Aorta (tissue), 5 donors: Measurements from ENCODE around the gene AGAP1. TPM values are rescaled to one million over a fixed set of nuclear protein-coding genes. Genes with fewer than 3 reads are reported as not detected.

ENCODE experiments used
- ATAC-seq: fragments of 200-7000 bp; cut with Tn5 transposase; one replicate; pipeline ENCODE4 v1.9.1; 2022; ENCODE audit warnings: moderate library complexity; ENCODE audit not compliant: low FRiP score
- DNase-seq, 2 donors: peaks; one replicate each; pipeline ENCODE4 v3.0.0-alpha.2; 2020
- H3K27ac ChIP-seq, 2 donors: one replicate each; pipeline ENCODE4 v1.5.1; 2013; ENCODE audit warnings: low read length in 2 of 2, mild to moderate bottlenecking in 2 of 2, moderate library complexity in 2 of 2, control low read depth in 1 of 2, inconsistent platforms in 1 of 2, low read depth in 1 of 2
- H3K27me3 ChIP-seq, 2 donors: one replicate each; pipeline ENCODE4 v1.6.1; 2013; ENCODE audit warnings: control low read depth in 1 of 2, low read length in 1 of 2, mild to moderate bottlenecking in 1 of 2, moderate library complexity in 1 of 2; ENCODE audit not compliant: insufficient read depth in 2 of 2, control insufficient read depth in 1 of 2
- H3K36me3 ChIP-seq, 2 donors: one replicate each; pipeline ENCODE4 v1.6.1; 2013; ENCODE audit warnings: control low read depth in 1 of 2, low read length in 1 of 2, mild to moderate bottlenecking in 1 of 2; ENCODE audit not compliant: insufficient read depth in 2 of 2, control insufficient read depth in 1 of 2
- H3K4me1 ChIP-seq, 2 donors: one replicate each; pipeline ENCODE4 v1.6.1; 2013; ENCODE audit warnings: low read length in 2 of 2, control low read depth in 1 of 2, mild to moderate bottlenecking in 1 of 2, moderate library complexity in 1 of 2; ENCODE audit not compliant: insufficient read depth in 2 of 2, control insufficient read depth in 1 of 2
- H3K4me3 ChIP-seq, 2 donors: one replicate each; pipeline ENCODE4 v1.5.1; 2013; ENCODE audit warnings: low read length in 2 of 2, control low read depth in 1 of 2, mild to moderate bottlenecking in 1 of 2
- H3K9me3 ChIP-seq: one replicate; pipeline ENCODE4 v1.6.1; 2013; ENCODE audit warnings: mild to moderate bottlenecking, low read length; ENCODE audit not compliant: control insufficient read depth
- WGBS, 2 donors: extraction: QIAGEN DNeasy Blood & Tissue Kit; methylation state at CpG; one replicate each; pipeline ENCODE4 v1.1.7; 2013; 5-methylcytosine and 5-hydroxymethylcytosine counted together
- intact Hi-C, 2 donors: fragments of 100-400 bp; cut with DNase I; formaldehyde crosslinking; loops; one replicate each; pipeline versions ENCODE4 v1.14.2 to v1.15.0; 2022
- polyA plus RNA-seq, 2 donors: library from polyadenylated mRNA; stranded (reverse); fragments of 200-250 nt; gene quantifications; one replicate each; pipeline ENCODE4 v1.2.3, GENCODE V29; 2013
- total RNA-seq, 2 donors: library from RNA; stranded (reverse); fragmentation: NEBNext Ultra II Directional; extraction: Animal tissue kit (Norgen Biotek cat#: 25700); gene quantifications; one replicate each; pipeline ENCODE4 v1.2.1, GENCODE V29; 2021
- donor health status: healthy with polysubstance abuse.
- donor health status: Bipolar disorder and iron deficiency.
- donor health status: DM: no; HTN: no; CAD: no.
- donor health status: DM: no; HTN: no; CAD: no.
- donor health status: DM: yes; HTN: yes; CAD: no.

The AGAP1 gene
- total and polyA plus RNA-seq, 4 donors, result 3.0 to 32.7 (median 12.7) TPM

DNA sequence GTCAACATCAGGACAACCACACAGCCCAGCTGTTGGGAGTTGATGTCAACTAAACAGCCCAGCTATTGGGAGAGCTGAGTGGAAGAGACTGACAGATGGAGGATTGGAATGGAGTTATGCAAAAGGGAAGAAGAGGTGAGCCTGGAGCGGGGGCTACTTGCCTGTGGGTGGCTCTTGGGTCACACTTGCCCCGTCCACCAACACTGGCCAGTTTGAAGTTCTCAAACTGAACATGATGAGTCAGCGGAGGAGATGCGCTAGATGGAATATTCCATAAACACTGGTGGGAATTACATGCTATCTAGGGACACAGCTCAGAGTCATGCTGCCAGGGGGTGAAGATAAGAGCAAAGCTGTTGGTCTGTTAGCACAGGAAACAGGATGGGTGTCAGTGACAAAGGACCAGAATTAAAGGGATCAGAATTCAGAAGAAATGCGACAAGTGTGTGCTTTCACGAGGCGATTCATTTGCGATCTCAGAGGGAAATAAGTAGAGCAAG is 33.2 kb upstream of the AGAP1 start:
- Histone ChIP-seq H3K4me3 (no peak overlapping the region), H3K36me3 (no peaks in the 10 kb centered on the region), H3K4me1 (no peaks in the 10 kb centered on the region), H3K27ac (no peak overlapping the region), H3K27me3 (no peaks in the 10 kb centered on the region), H3K9me3 (peaks cover 3% of the 10 kb centered on the region)
- DNase-seq (no peak), ATAC-seq (no peak)
- 85 to 86% methylated on average over 8 of the region's 8 CpGs for WGBS, 2 donors
- intact Hi-C loops, result no loop called here

DNA sequence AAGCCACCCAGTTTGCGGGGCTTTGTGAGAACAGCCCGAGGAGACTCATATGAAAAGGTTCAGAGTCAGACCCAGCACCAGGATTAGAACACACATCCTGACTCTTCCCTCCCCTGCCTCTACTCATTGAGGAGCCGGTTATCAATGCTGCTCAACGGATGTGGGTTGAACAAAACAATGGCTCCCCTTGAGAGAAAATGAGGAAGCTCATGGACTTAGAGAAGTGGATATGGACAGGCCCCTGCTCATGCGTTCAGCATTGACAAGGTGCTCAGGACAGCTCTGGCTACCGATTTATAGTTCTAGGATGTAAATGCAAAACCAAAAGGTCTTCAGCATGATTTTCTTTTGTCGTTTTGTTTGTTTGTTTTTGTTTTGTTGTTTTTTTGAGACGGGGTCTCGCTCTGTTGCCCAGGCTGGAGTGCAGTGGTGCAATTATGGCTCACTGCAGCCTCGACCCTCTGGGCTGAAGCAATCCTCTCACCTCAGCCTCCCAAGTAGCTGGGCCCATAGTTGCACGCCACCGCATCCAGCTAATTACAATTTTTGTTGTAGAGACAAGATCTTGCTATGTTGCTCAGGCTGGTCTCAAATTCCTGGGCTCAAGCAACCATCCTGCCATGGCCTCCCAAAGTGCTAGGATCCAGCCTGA is 32.0 kb upstream of the AGAP1 start:
- Histone ChIP-seq H3K4me1 (no peaks in the 10 kb centered on the region), H3K27me3 (no peaks in the 10 kb centered on the region), H3K36me3 (no peaks in the 10 kb centered on the region), H3K9me3 (peaks cover 3% of the 10 kb centered on the region), H3K27ac (no peak overlapping the region), H3K4me3 (no peak overlapping the region)
- intact Hi-C loops, result no loop called here
- DNase-seq (no peak), ATAC-seq (no peak)
- WGBS, 2 donors, result 83 to 85% methylated on average over 12 of the region's 12 CpGs

DNA sequence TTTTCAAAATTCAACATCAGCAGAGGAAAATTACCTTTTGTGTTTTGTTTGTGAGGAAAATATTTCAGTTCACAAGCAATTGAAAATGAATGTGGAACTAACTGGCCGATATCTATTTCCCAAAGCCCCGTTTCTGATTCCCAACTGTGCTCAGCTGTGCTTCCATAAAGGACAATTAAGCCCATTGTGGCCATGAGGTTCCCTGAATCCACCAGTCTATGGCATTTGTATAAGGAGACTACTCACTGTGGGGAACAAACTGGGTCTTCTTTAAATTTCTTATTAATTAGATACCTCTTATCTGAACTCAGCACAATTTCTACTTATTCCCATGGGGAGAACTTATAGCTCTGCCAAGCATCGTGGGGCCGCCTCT is 31.4 kb upstream of the AGAP1 start:
- intact Hi-C loops, result no loop called here
- Histone ChIP-seq H3K27ac (no peak overlapping the region), H3K4me1 (no peaks in the 10 kb centered on the region), H3K36me3 (no peaks in the 10 kb centered on the region), H3K27me3 (no peaks in the 10 kb centered on the region), H3K4me3 (no peak overlapping the region), H3K9me3 (peaks cover 3% of the 10 kb centered on the region)
- WGBS, 2 donors, result 88 to 94% methylated on average over 4 of the region's 4 CpGs
- DNase-seq (no peak), ATAC-seq (no peak)

- intact Hi-C loops, result no loop called here
- Histone ChIP-seq H3K27me3 (no peaks in the 10 kb centered on the region), H3K27ac (no peak overlapping the region), H3K4me1 (no peaks in the 10 kb centered on the region), H3K4me3 (no peak overlapping the region), H3K9me3 (peaks cover 3% of the 10 kb centered on the region), H3K36me3 (no peaks in the 10 kb centered on the region)
- WGBS, 2 donors, result 41 to 53% methylated on average over 3 of the region's 3 CpGs
- no peak for DNase-seq
- ATAC-seq, result no peak
Observed at GRCh38 chr2:235463893-235464292, 29.9 kb upstream of the AGAP1 start.

DNA sequence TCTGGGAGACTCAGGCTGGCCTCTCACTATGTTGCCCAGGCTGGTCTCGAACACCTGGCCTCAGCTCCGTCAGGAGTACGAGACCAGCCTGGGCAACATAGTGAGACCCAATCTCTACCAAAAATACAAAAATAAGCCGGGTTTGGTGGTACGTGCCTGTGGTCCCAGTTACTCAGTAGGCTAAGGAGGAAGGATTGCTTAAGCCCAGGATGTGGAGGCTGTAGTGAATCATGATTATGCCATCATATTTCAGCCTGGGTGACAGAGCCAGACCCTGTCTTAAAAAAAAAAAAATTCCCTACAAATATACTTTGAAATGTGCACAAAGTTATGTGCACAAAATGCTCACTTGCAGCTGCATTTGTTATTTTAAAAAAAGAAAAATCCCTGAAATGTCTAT is 26.3 kb upstream of the AGAP1 start:
- H3K4me3 ChIP-seq, result no peak overlapping the region

DNA sequence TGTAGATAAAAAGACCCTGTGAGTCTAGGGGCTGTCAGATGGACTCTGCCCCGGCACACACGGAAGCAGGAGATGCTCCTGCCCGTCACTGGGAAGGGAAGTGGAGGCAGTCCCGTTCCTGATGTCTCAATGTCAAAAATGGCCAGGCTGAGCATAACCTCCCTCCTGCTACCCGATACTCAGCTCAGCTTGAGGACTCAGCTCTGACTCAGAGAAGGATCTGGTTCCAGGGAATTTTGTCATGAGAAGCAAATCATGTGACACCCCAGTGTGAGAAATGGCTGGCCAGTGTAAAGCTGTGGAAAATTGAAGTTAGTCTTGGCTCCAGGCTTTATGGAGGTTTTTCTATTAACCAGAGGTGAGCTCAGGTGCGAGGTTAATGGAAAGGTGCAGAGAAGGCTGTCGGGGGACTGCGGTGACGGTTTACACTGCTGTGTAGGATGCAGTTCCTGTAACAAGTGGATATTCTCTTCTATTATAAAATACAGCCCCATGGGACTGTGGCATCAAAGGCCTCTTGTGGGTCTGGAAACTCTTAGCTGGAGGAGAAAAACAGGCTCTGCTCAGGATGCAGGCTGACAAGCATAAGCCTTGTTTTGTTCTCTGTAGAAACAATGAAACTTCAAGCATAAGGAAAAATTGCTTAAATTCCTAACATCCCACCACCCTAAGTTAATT is 24.7 kb upstream of the AGAP1 start:
- intact Hi-C loops, result no loop called here
- Histone ChIP-seq H3K36me3 (no peaks in the 10 kb centered on the region), H3K9me3 (no peaks in the 10 kb centered on the region), H3K4me3 (no peak overlapping the region), H3K27me3 (no peaks in the 10 kb centered on the region), H3K27ac (no peak overlapping the region), H3K4me1 (no peaks in the 10 kb centered on the region)
- DNase-seq, result no peak
- WGBS, 2 donors, result 35 to 38% methylated on average over 9 of the region's 9 CpGs
- ATAC-seq, result peak; percentile 71

More for the DNA sequence above, 26.3 kb upstream of the AGAP1 start:
- no peaks in the 10 kb centered on the region for H3K27me3 ChIP-seq
- H3K9me3 ChIP-seq, result no peaks in the 10 kb centered on the region
- H3K36me3 ChIP-seq, result no peaks in the 10 kb centered on the region
- DNase-seq (no peak), ATAC-seq (no peak)
- H3K27ac ChIP-seq, result no peak overlapping the region
- H3K4me1 ChIP-seq, result no peaks in the 10 kb centered on the region
- intact Hi-C loops, result no loop called here
- WGBS, 2 donors, result 83 to 85% methylated on average over 5 of the region's 5 CpGs

- ATAC-seq (no peak), DNase-seq (no peak)
- no peak overlapping the region for H3K27ac ChIP-seq
- H3K27me3 ChIP-seq, result no peaks in the 10 kb centered on the region
- no peaks in the 10 kb centered on the region for H3K4me1 ChIP-seq
- H3K36me3 ChIP-seq, result no peaks in the 10 kb centered on the region
- WGBS, 2 donors, result 71 to 78% methylated on average over 5 of the region's 5 CpGs
- intact Hi-C loops, result no loop called here
- no peak overlapping the region for H3K4me3 ChIP-seq
- no peaks in the 10 kb centered on the region for H3K9me3 ChIP-seq
Observed at GRCh38 chr2:235471186-235471747, 22.6 kb upstream of the AGAP1 start.

DNA sequence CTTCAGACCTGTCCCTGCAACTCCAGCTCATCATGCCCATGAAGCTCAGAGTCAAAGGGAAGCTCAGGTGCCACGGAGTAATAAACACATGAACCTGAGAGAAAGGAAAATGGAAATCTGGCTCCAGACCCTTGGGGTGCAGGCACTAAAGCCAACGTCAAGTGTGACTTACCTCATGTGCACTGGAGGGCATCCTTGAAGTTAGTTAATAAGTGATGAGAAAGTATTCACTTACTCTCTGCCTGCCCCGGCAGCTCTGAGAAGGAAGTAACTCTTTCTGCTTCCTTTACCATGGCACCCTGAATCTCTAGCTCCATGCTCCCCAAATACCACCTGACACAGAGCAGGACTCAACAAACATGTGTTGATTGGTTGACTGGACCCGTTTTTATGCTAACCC is 21.4 kb upstream of the AGAP1 start:
- H3K36me3 ChIP-seq, result no peaks in the 10 kb centered on the region
- WGBS, 2 donors, result 73 to 76% methylated on average over 4 of the region's 4 CpGs
- no peaks in the 10 kb centered on the region for H3K4me1 ChIP-seq
- no peak overlapping the region for H3K27ac ChIP-seq
- H3K9me3 ChIP-seq, result no peaks in the 10 kb centered on the region
- no peaks in the 10 kb centered on the region for H3K27me3 ChIP-seq
- H3K4me3 ChIP-seq, result no peak overlapping the region
- ATAC-seq (no peak), DNase-seq (no peak)
- intact Hi-C loops, result no loop called here

DNA sequence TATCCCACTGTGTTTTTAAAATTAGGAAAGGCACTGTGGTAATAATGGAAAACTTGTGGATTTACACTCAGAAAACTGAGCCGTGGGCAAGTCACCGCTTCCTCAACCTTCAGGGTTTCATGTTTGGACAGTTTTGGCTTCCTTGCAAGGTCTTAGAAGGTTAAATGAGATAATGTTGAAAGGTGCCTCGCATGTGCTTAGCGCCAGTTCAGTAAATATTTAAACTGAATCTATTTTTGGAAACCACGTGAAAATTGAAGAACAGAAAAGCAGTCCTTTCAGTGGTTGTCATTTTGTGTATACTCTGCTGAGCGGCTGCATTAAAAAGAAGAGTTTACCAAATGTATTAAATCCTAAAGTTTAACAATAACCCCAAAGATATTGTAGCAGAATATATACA is 15.2 kb upstream of the AGAP1 start:
- H3K4me1 ChIP-seq, result no peaks in the 10 kb centered on the region
- no peaks in the 10 kb centered on the region for H3K27me3 ChIP-seq
- no peaks in the 10 kb centered on the region for H3K36me3 ChIP-seq
- DNase-seq, result no peak
- intact Hi-C loops, result no loop called here
- WGBS, 2 donors, result 31 to 36% methylated on average over 6 of the region's 6 CpGs
- H3K4me3 ChIP-seq, result no peak overlapping the region
- ATAC-seq, result no peak
- H3K9me3 ChIP-seq, result no peaks in the 10 kb centered on the region
- H3K27ac ChIP-seq, result no peak overlapping the region
